IPS-NIHi7 (cell line): Measurements from ENCODE around the gene SLIT3.

Experiments used
- DNase-seq: peaks from one replicate; pipeline ENCODE4 v3.0.0; 2012; ENCODE audit warnings: mixed read lengths; ENCODE audit errors: extremely low spot score

The SLIT3 gene

DNA sequence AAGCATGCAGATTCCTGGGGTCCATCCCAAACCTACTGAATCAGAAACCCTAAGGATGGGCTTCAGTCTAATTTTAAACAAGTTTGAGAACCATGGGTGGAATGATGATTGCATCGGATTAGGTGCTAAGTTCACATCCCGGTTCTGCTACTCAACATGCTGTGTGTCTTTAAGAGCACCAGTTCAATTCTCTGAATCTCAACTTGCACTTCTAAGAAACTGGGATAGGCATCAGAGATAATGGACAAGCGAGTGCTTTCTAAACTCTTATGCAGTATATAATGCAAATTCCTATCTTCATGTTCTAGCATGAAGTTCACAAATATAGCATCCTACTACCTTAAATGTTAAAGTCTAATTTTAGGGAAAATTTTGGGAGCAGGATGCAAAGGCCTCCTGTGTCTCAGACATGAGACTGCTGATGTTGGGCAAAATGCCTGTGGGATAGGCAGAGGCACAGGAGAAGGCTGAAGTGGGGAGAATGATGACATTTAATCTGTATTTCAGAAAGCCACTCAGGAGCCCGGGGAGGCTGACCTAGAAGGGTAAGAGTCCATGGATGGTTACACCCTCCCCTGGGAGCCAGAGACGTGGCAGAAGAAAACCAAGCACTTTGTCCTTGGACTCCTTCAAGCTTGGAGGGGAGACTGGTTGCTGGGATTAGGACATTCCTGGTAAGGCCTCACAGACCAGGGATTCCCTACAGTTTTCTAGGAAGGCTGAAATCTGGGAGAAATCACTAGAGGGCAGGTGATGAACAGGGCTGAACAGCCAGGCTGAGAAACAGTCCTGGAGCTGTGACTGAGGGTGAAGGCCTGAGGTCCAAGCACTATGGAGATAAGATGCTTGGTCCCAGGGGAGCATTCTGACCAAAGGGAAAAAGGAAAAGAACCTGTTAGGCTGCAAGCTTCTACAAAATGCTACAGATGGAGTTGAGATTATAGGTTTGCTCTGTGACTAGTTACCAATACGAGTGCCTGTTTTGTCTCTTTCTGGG lies 409.8 kb downstream of the SLIT3 start:
- DNase-seq, result no peak

- DNase-seq, result no peak
These were observed 411.9 kb downstream of the SLIT3 start for GRCh38 chr5:168889039-168889438.

- no peak for DNase-seq
These were observed 413.0 kb downstream of the SLIT3 start for GRCh38 chr5:168887931-168888330.

DNA sequence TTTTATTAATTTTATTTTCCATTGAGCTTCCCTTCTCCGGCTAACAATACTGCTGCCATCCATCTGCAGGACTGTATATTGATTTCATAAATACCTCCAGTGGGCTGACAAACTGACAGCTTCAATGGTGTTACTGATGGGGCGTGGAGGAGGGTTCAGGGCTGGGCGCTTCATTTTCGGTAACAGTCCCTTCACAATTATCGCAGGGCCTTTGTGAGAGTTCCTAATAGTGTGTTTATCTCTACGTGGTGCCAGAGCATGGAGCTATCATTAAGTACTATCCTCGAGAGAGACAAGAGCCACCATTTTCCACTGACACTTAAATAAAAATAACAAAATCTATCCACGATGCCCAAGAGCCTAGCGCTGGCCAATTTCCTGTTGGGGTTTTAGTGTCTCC lies 414.8 kb downstream of the SLIT3 start:
- no peak for DNase-seq

DNA sequence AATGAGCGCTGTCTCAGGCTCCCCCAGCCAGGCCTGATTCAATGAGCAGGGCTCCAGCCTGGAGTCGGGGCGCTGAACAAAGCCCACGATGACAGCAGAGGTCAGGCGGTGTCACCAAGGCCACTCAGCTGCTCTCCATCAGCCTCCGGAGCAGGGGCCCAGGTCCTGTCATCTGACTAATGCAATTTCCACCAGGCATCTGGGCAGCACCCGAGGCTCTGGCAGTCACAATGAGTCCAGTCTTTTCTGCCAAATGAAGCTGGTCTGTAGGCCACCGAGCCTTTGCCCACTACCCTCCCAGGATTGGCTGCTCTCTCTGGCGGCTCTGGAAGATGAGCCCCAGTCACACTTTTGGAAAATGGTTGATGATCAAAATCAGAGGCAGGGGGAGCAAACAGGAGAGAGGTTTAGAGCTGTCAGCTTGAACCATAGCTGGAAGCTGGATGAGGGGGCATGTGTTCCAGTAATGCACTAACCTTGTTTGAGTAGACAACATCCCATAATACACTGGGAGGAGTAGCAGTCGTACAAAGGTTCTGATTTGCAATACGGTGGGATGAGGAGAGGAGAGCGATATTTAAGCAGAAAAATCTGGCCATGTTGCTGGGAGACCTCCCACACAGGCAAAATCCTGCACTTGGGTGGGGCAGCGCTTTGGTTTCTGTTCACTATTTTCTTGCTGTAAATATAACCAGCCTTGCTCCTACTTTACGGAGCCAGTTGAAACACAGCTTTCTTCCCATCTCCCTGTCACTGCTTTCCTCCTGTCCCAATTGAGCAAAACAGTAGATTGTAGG lies 415.4 kb downstream of the SLIT3 start:
- no peak for DNase-seq

DNA sequence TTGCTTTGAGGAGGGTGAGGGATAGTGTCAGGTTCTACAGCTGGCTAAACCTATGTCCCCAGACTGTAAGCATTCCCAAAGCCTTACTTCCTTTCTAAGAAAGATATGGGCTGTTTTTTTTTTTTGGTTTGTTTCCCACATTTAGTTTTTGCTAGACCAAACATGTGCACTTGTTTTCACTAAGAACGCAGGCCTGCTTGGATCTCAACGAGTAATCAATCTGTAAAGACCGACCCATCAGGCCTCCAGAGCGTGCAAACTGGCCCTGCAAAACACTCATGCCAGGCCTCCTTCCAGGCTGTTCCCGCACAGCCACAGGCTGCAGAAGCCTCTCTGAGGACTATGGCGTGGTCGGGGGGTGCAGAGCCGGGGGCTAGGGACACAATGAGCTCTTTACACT lies 416.9 kb downstream of the SLIT3 start:
- no peak for DNase-seq

DNA sequence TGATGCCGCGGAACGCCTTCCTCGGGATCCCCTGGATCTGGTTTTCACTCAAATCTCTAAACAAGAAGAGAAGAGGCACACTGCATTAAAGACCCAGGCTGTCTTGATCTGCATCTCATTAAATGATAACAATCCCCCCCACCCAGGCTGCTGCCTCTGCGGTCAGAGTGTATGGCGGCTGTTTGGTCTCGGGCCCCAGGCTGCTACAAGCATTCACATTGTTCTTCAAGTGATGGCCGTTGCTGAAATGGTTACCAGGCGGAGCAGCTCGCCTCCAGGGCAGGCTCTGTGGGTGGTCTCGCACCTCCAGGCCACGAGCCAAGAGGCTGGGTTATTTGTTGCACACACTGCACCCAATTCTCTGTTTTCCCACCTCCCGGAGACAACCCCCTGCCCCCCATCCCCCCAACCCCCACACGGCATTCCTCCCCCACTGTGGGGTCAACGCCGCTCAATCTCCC lies 417.6 kb downstream of the SLIT3 start:
- DNase-seq, result peak; percentile 43

DNA sequence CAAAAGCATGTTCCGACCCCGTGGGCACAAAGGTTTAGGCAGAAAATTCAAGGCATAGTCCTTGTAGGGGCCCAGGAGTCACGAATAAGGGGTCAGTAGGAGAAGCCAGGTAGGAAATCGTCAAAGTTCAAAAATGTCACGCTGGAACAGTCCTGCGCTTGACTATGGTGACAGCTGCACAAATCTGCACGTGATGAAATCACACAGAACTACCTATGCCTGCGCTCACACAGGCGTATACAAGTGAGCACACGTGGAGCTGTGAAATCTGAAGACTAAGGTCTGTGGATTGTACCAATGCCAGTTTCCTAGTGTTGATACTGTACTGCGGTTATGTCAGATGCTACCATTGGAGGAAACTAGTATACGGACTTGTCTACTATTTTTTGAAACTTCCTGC lies 418.7 kb downstream of the SLIT3 start:
- no peak for DNase-seq

DNA sequence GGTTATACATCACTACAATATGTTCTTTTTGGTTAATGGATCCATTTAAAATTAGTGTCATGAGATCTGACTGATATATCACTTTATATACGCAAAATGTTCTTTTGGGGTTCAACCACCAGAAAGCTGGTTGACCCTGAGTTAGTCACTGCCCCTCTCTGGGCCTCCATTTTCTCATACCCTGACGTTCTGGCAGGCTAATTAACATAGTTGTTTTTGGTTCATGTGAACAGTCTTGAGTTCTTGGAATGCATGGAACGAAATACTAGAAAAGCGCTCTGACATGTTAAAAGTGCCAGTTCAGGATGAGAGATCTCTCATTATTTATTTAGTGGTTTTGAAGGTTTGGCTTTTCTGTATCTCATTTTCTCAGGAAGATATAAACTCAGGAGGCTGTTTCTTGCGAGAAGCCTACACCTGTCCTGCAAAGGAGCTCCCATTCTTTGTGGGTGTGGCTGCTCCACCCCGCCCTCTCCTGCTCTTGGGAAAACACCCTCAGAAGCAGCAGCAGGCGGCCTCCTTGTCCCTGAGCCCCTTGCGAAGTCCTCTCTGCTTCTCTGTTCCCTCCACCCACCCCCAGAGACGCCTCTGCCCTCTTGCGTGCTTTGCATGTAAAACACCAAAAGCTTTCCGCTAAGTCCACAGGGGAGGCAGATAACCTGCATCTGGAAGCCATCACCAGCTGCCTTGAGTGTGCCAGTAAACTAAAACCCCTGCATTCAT lies 419.4 kb downstream of the SLIT3 start:
- DNase-seq, result peak; percentile 82

DNA sequence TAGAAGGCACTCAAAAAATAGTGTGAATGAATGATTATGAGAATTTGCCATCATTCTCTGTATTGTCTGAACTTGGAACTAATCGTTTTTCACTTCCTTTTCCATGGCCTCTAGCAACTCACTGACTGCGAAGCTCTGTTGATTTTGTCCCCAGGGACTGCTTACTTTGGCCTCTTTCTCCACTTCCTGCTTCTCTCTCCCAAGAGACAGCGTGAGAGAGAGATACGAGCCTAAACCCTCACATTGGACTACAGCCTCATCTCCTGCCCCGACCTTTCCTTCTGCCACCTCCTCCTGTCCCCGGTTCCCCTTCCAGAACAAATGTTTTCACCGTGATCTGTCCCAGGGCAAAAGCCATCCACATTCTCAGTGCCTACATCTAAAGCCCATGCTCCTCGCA lies 421.0 kb downstream of the SLIT3 start:
- no peak for DNase-seq

DNA sequence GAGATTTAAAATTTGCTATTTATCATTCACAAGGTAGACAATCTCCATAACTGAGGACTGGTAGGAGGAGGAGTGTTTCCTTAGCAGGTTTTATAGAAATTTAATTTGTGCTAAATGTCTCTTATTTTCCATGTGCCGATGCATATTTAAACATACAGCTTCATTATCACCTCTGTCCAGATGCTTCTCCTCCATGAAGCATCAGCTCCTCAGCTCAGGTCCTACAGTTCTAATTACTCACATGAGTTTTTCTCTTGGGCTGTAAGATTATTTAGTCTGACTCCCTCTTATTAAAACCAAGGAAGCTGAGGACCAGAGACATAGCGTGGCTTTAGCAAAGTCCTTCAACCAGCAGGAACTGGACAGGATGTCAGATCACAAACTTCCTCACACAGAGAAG lies 421.6 kb downstream of the SLIT3 start:
- DNase-seq, result no peak

- no peak for DNase-seq
These were observed 422.7 kb downstream of the SLIT3 start for GRCh38 chr5:168878135-168878745.

- DNase-seq, result no peak
These were observed 423.6 kb downstream of the SLIT3 start for GRCh38 chr5:168877132-168877892.

DNA sequence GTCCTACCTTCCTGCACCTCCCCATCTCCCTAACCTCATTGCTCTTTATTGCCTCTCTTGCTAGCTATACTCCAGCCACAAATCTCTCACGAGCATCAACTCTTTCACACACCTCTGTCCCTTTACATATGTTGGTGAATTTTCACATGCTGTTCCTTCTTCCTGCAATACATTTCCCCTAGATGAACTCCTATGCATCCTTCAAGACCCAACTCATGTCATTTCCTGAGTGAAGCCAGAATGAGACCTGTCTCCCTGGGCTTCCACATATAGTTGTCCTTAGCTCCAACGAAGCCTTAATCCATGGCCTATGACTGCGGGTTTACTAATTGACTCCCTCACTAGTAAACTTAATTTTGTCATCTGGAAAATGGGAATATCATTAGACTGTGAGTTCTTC lies 424.5 kb downstream of the SLIT3 start:
- no peak for DNase-seq

DNA sequence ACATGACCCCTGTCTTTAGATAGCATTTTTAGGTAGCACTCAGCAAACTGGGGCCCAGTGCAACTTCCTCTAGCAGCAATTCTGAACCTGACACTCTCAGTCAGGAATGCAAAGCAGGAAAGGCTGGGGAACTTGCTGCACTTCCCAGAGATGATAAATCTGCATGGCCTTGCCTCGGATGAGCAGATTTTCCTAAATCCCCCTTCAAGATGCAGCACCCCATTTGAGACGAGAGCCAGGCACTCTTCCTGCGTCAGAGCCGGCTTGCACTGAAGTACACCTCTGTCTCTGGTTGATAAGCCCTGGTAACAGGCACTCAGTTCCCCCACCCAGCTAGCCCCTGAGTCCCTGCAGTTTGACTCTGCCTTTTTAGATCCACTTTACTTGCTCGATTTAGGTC lies 425.1 kb downstream of the SLIT3 start:
- no peak for DNase-seq

DNA sequence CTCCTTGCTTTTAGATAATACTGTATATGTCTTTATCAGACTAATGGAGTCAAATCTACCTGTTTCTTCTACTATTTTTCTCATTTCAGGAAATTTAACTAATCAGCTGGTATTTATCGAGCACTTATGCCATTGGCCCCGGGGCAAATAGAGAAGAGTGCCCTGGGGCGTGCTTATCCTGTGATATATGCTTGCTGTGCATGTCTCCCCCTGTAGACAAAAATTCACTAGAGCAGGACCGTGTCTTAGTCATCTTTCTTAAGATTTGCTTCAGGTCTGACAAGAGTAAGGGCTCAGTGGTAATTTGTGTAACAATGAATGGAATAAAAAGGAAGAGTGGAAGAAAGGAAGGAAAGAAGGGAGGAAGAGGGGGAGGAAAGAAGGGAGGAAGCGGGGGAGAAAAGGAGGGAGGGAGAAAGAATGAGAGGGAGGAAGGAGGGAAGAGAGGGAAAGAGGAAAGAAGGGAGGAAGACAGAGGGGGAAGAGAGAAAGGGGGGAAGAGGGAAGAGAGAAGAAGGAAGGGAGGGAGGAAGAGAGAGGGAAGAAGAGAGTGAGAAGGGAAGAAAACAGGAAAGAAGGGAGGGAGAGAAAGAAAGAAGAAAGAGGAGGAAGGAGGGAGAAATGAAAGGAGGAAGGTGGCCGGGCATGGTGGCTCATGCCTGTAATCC lies 426.1 kb downstream of the SLIT3 start:
- peak; percentile 59 for DNase-seq

- no peak for DNase-seq
These were observed 428.7 kb downstream of the SLIT3 start for GRCh38 chr5:168872246-168872645.

- DNase-seq, result no peak
These were observed 430.0 kb downstream of the SLIT3 start for GRCh38 chr5:168870910-168871309.

DNA sequence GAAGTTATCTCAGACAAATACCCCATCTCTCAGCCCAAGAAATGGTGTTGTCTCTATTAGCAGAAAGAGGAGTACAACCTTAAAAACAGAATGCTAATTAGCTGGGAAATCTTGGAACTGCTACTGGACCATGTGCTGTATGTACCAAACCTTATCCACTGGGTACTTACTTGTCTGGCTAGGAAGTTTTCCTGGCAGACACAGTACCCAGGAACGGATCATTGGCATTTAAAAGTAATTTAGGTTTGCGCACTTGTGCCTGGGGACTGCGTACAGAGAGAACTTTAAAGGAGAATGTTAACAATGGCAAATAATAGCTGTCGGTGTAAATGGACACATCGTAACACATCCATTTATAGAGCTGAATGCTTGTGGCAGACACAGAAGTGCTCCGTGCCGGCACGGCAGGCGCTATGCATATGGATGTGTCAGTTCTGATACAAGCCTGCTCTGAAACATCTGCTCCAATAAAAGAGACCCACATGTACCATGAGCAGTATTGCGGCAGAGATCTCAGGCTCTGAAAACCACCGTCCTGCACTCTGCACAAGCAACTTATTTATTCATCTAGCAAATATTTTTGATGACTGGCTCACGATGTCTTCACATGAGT lies 431.2 kb downstream of the SLIT3 start:
- DNase-seq, result no peak

DNA sequence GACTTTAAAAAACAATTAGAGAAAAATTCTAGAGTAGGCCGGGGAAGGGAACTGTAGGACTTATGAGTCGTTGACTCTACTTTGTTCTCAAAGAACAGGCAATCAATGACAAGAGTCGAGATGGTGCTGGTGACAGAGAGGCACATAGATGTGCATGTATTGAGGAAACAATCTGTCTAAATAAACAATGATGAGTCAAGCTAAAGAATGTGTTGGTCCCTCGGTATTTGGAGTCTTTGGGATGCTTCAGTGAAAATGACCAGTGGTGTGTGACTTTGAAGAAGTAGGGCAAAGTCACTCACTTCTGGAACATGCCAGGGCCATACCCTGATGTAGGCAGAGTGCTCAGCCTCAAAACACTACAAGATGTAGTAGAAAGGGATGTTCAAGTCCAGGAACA lies 433.7 kb downstream of the SLIT3 start:
- no peak for DNase-seq
